HEK293 (cell line): ENCODE data around the gene HIBCH.

Source experiments
- CTCF ChIA-PET: fragments of 350-600 bp; formaldehyde crosslinking; extraction: SDS; loops from one replicate; lab custom pipeline; 2021; ENCODE audit warnings: antibody characterized with exemption; lab: Yijun Ruan, JAX
- POLR2A ChIA-PET: fragments of 300-600 bp; formaldehyde crosslinking; extraction: SDS; loops from one replicate; lab custom pipeline; 2020; ENCODE audit warnings: antibody characterized with exemption, inconsistent platforms; lab: Yijun Ruan, JAX
- H3K27ac ChIP-seq: fragments of 200-500 bp; sonication (Bioruptor generic); 2 replicates; pipeline ENCODE4 v1.5.1; 2014; ENCODE audit warnings: low read depth, low read length, control low read depth, inconsistent platforms; ENCODE audit errors: extremely low read depth
- H3K36me3 ChIP-seq, 2 experiments: fragments of 200-500 bp in 1 of 2; sonication (Bioruptor generic) in 1 of 2; 1 replicate in 1 of 2; 2 replicates in 1 of 2; pipeline ENCODE4 v1.5.1; 2014 to 2017; ENCODE audit warnings: inconsistent platforms in 2 of 2, low read length in 2 of 2; ENCODE audit not compliant: control insufficient read depth in 2 of 2, insufficient read depth in 1 of 2
- H3K4me1 ChIP-seq: fragments of 200-500 bp; sonication (Bioruptor generic); 2 replicates; pipeline ENCODE4 v1.5.1; 2014; ENCODE audit warnings: mild to moderate bottlenecking, low read length, inconsistent platforms; ENCODE audit not compliant: control insufficient read depth, insufficient read depth
- H3K4me3 ChIP-seq: 2 replicates; pipeline ENCODE4 v1.5.1; 2011; ENCODE audit warnings: low read depth, mild to moderate bottlenecking, control low read depth, low read length, moderate library complexity
- H3K9me3 ChIP-seq: fragments of 200-500 bp; sonication (Bioruptor generic); 2 replicates; pipeline ENCODE4 v1.5.1; 2014; ENCODE audit warnings: low read depth, low read length, inconsistent platforms; ENCODE audit not compliant: control insufficient read depth, insufficient read depth
- GLI4 ChIP-seq: fragments of 450-650 bp; formaldehyde crosslinking; IDR thresholded peaks from 2 replicates; pipeline ENCODE4 v1.5.1; 2016; ENCODE audit warnings: missing biosample characterization, missing genetic modification characterization
- IKZF3 ChIP-seq: fragments of 450-650 bp; IDR thresholded peaks from 2 replicates; pipeline ENCODE4 v1.5.0; 2018; ENCODE audit warnings: missing biosample characterization, mild to moderate bottlenecking, missing genetic modification characterization, moderate library complexity
- MEIS1 ChIP-seq: sonication (generic); formaldehyde crosslinking; IDR thresholded peaks from 2 replicates; pipeline ENCODE4 v1.8.1; 2022; ENCODE audit warnings: missing genetic modification reagents, mild to moderate bottlenecking, borderline replicate concordance
- YY2 ChIP-seq: fragments of 450-650 bp; formaldehyde crosslinking; IDR thresholded peaks from 2 replicates; pipeline ENCODE4 v1.5.1; 2016; ENCODE audit warnings: missing biosample characterization, missing genetic modification characterization
- ZFP3 ChIP-seq: fragments of 450-650 bp; formaldehyde crosslinking; IDR thresholded peaks from 2 replicates; pipeline ENCODE4 v1.5.1; 2016; ENCODE audit warnings: low read depth, missing biosample characterization, missing genetic modification characterization
- ZFP37 ChIP-seq: fragments of 450-650 bp; formaldehyde crosslinking; IDR thresholded peaks from 2 replicates; pipeline ENCODE4 v1.5.1; 2016; ENCODE audit warnings: missing biosample characterization, missing genetic modification characterization
- ZNF324 ChIP-seq: fragments of 450-650 bp; formaldehyde crosslinking; IDR thresholded peaks from 2 replicates; pipeline ENCODE4 v1.5.1; 2016; ENCODE audit warnings: missing biosample characterization, missing genetic modification characterization
- ZNF549 ChIP-seq: fragments of 450-650 bp; IDR thresholded peaks from 2 replicates; pipeline ENCODE4 v1.5.1; 2018; ENCODE audit warnings: missing biosample characterization, missing genetic modification characterization, mild to moderate bottlenecking, inconsistent platforms, moderate library complexity
- ZNF558 ChIP-seq: fragments of 450-650 bp; formaldehyde crosslinking; IDR thresholded peaks from 2 replicates; pipeline ENCODE4 v1.5.1; 2016; ENCODE audit warnings: missing biosample characterization, missing genetic modification characterization
- ZNF600 ChIP-seq: fragments of 450-650 bp; formaldehyde crosslinking; IDR thresholded peaks from 2 replicates; pipeline ENCODE4 v1.5.1; 2016; ENCODE audit warnings: missing biosample characterization, missing genetic modification characterization
- ZNF626 ChIP-seq: fragments of 450-650 bp; sonication (Bioruptor Pico); formaldehyde crosslinking; IDR thresholded peaks from 2 replicates; pipeline ENCODE4 v1.5.1; 2018; ENCODE audit warnings: missing biosample characterization, missing genetic modification characterization, inconsistent platforms
- ZNF629 ChIP-seq: fragments of 450-650 bp; formaldehyde crosslinking; IDR thresholded peaks from 2 replicates; pipeline ENCODE4 v1.5.1; 2017; ENCODE audit warnings: missing biosample characterization, missing genetic modification characterization
- ZNF791 ChIP-seq: fragments of 450-650 bp; formaldehyde crosslinking; IDR thresholded peaks from 2 replicates; pipeline ENCODE4 v1.5.1; 2016; ENCODE audit warnings: missing biosample characterization, missing genetic modification characterization
- ZXDB ChIP-seq: fragments of 450-650 bp; formaldehyde crosslinking; IDR thresholded peaks from 2 replicates; pipeline ENCODE4 v1.5.1; 2016; ENCODE audit warnings: missing biosample characterization, missing genetic modification characterization
- TF ChIP-seq, protein P1 (sequence below): fragments of 450-650 bp; formaldehyde crosslinking; IDR thresholded peaks from 2 replicates; pipeline ENCODE4 v1.5.1; 2016; ENCODE audit warnings: missing biosample characterization, missing genetic modification characterization
- TF ChIP-seq, protein P2 (sequence below): fragments of 450-650 bp; formaldehyde crosslinking; IDR thresholded peaks from 2 replicates; pipeline ENCODE4 v1.5.1; 2016; ENCODE audit warnings: missing biosample characterization, missing genetic modification characterization
- TF ChIP-seq, protein P3 (sequence below): fragments of 450-650 bp; formaldehyde crosslinking; IDR thresholded peaks from 2 replicates; pipeline ENCODE4 v1.5.1; 2017; ENCODE audit warnings: missing biosample characterization, missing genetic modification characterization
- TF ChIP-seq, protein P4 (sequence below): fragments of 450-650 bp; formaldehyde crosslinking; IDR thresholded peaks from 2 replicates; pipeline ENCODE4 v1.5.1; 2016; ENCODE audit warnings: missing biosample characterization, missing genetic modification characterization
- TF ChIP-seq, protein P5 (sequence below): fragments of 450-650 bp; formaldehyde crosslinking; IDR thresholded peaks from 2 replicates; pipeline ENCODE4 v1.5.1; 2016; ENCODE audit warnings: missing biosample characterization, missing genetic modification characterization
- TF ChIP-seq, protein P6 (sequence below): fragments of 450-650 bp; formaldehyde crosslinking; IDR thresholded peaks from 2 replicates; pipeline ENCODE4 v1.5.1; 2016; ENCODE audit warnings: missing biosample characterization, missing genetic modification characterization
- TF ChIP-seq, protein P7 (sequence below): fragments of 450-650 bp; formaldehyde crosslinking; optimal IDR thresholded peaks from 2 replicates; pipeline ENCODE3; 2016; ENCODE audit warnings: missing biosample characterization, mild to moderate bottlenecking, missing genetic modification characterization
- TF ChIP-seq, protein P8 (sequence below): fragments of 450-650 bp; formaldehyde crosslinking; IDR thresholded peaks from 2 replicates; pipeline ENCODE4 v1.5.1; 2016; ENCODE audit warnings: missing biosample characterization, missing genetic modification characterization

HIBCH gene

DNA sequence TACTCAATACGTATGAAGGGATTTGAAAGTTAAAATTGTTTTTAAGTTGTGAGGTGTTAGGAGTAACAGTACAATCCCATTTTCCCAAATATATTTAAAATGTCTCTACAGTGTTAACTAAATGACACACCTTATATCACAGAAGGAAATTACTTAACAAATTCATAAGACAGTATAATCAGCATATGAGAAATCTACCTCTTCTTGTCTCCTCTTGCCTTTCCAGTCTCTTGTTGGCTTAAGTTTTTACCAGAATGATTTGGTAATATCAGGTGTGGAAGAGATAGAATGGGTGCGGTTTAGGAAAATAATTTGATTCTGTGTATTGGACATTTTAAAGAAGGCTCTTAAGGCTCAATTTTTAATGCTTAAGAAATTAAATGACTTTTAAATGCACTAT, 14.3 kb upstream of the HIBCH start:
- no peaks in the 10 kb centered on the region for H3K36me3 ChIP-seq
- H3K4me3 ChIP-seq: no peak overlapping the region
- H3K9me3 ChIP-seq: no peaks in the 10 kb centered on the region
- POLR2A ChIA-PET: no interaction called here
- TF ChIP-seq ZNF626 (tag by site-specific recombination) (no peak), IKZF3 (tag by site-specific recombination) (no peak), GLI4 (tag by site-specific recombination) (no peak), ZNF558 (tag by site-specific recombination) (no peak), ZNF549 (tag by site-specific recombination) (no peak), ZFP37 (tag by site-specific recombination) (no peak), YY2 (tag by site-specific recombination) (no peak), ZXDB (tag by site-specific recombination) (no peak), MEIS1 (CRISPR knock-in tag) (no peak)
- TF ChIP-seq, protein P1, sequence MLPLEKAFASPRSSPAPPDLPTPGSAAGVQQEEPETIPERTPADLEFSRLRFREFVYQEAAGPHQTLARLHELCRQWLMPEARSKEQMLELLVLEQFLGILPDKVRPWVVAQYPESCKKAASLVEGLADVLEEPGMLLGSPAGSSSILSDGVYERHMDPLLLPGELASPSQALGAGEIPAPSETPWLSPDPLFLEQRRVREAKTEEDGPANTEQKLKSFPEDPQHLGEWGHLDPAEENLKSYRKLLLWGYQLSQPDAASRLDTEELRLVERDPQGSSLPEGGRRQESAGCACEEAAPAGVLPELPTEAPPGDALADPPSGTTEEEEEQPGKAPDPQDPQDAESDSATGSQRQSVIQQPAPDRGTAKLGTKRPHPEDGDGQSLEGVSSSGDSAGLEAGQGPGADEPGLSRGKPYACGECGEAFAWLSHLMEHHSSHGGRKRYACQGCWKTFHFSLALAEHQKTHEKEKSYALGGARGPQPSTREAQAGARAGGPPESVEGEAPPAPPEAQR (tag by site-specific recombination): no peak
- TF ChIP-seq, protein P2, sequence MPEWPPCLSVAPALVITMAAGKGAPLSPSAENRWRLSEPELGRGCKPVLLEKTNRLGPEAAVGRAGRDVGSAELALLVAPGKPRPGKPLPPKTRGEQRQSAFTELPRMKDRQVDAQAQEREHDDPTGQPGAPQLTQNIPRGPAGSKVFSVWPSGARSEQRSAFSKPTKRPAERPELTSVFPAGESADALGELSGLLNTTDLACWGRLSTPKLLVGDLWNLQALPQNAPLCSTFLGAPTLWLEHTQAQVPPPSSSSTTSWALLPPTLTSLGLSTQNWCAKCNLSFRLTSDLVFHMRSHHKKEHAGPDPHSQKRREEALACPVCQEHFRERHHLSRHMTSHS (tag by site-specific recombination): no peak
- TF ChIP-seq, protein P3, sequence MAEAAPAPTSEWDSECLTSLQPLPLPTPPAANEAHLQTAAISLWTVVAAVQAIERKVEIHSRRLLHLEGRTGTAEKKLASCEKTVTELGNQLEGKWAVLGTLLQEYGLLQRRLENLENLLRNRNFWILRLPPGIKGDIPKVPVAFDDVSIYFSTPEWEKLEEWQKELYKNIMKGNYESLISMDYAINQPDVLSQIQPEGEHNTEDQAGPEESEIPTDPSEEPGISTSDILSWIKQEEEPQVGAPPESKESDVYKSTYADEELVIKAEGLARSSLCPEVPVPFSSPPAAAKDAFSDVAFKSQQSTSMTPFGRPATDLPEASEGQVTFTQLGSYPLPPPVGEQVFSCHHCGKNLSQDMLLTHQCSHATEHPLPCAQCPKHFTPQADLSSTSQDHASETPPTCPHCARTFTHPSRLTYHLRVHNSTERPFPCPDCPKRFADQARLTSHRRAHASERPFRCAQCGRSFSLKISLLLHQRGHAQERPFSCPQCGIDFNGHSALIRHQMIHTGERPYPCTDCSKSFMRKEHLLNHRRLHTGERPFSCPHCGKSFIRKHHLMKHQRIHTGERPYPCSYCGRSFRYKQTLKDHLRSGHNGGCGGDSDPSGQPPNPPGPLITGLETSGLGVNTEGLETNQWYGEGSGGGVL (tag by site-specific recombination): no peak
- TF ChIP-seq, protein P4, sequence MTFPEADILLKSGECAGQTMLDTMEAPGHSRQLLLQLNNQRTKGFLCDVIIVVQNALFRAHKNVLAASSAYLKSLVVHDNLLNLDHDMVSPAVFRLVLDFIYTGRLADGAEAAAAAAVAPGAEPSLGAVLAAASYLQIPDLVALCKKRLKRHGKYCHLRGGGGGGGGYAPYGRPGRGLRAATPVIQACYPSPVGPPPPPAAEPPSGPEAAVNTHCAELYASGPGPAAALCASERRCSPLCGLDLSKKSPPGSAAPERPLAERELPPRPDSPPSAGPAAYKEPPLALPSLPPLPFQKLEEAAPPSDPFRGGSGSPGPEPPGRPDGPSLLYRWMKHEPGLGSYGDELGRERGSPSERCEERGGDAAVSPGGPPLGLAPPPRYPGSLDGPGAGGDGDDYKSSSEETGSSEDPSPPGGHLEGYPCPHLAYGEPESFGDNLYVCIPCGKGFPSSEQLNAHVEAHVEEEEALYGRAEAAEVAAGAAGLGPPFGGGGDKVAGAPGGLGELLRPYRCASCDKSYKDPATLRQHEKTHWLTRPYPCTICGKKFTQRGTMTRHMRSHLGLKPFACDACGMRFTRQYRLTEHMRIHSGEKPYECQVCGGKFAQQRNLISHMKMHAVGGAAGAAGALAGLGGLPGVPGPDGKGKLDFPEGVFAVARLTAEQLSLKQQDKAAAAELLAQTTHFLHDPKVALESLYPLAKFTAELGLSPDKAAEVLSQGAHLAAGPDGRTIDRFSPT (tag by site-specific recombination): no peak
- TF ChIP-seq, protein P5, sequence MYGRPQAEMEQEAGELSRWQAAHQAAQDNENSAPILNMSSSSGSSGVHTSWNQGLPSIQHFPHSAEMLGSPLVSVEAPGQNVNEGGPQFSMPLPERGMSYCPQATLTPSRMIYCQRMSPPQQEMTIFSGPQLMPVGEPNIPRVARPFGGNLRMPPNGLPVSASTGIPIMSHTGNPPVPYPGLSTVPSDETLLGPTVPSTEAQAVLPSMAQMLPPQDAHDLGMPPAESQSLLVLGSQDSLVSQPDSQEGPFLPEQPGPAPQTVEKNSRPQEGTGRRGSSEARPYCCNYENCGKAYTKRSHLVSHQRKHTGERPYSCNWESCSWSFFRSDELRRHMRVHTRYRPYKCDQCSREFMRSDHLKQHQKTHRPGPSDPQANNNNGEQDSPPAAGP (tag by site-specific recombination): no peak
- CTCF ChIA-PET: no interaction called here
- no peak overlapping the region for H3K27ac ChIP-seq
- H3K4me1 ChIP-seq: no peaks in the 10 kb centered on the region

DNA sequence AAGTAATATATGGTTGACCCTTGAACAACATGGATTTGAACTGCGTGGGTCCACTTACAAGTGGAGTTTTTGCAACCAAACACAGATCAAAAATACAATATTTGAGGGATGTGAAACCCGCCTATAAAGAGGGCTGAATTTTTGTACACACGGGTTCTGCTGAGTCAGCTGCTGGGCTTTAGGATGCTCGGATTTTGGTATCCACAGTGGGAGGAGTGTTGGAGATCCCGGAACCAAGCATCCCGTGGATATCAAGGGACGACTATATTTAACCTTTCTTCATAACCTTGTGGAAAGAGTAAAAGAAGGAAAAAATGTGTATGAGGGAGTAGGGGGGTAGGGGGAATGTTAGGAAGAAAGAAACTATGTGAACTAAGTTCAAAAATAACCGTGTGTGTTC, 13.8 kb upstream of the HIBCH start:
- CTCF ChIA-PET: interaction anchor here (0.7 kb wide), 1 partner anchor 12 kb away, joined by 3 read pairs; no protein-coding TSS in a partner anchor
- H3K27ac ChIP-seq: no peak overlapping the region
- no peaks in the 10 kb centered on the region for H3K9me3 ChIP-seq
- H3K4me1 ChIP-seq: no peaks in the 10 kb centered on the region
- POLR2A ChIA-PET: interaction anchor here (1.0 kb wide), 1 partner anchor 13 kb away, joined by 3 read pairs; no protein-coding TSS in a partner anchor
- no peaks in the 10 kb centered on the region for H3K36me3 ChIP-seq
- H3K4me3 ChIP-seq: no peak overlapping the region
- TF ChIP-seq ZNF629 (tag by site-specific recombination): no peak
- TF ChIP-seq ZNF791 (tag by site-specific recombination): no peak
- TF ChIP-seq, protein P6, sequence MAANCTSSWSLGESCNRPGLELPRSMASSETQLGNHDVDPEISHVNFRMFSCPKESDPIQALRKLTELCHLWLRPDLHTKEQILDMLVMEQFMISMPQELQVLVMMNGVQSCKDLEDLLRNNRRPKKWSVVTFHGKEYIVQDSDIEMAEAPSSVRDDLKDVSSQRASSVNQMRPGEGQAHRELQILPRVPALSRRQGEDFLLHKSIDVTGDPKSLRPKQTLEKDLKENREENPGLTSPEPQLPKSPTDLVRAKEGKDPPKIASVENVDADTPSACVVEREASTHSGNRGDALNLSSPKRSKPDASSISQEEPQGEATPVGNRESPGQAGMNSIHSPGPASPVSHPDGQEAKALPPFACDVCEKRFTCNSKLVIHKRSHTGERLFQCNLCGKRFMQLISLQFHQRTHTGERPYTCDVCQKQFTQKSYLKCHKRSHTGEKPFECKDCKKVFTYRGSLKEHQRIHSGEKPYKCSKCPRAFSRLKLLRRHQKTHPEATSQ (tag by site-specific recombination): no peak
- TF ChIP-seq ZFP3 (tag by site-specific recombination): no peak
- no peak for TF ChIP-seq ZNF324 (tag by site-specific recombination)
- TF ChIP-seq, protein P7, sequence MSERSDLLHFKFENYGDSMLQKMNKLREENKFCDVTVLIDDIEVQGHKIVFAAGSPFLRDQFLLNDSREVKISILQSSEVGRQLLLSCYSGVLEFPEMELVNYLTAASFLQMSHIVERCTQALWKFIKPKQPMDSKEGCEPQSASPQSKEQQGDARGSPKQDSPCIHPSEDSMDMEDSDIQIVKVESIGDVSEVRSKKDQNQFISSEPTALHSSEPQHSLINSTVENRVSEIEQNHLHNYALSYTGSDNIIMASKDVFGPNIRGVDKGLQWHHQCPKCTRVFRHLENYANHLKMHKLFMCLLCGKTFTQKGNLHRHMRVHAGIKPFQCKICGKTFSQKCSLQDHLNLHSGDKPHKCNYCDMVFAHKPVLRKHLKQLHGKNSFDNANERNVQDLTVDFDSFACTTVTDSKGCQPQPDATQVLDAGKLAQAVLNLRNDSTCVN (tag by site-specific recombination): no peak
- TF ChIP-seq, protein P8, sequence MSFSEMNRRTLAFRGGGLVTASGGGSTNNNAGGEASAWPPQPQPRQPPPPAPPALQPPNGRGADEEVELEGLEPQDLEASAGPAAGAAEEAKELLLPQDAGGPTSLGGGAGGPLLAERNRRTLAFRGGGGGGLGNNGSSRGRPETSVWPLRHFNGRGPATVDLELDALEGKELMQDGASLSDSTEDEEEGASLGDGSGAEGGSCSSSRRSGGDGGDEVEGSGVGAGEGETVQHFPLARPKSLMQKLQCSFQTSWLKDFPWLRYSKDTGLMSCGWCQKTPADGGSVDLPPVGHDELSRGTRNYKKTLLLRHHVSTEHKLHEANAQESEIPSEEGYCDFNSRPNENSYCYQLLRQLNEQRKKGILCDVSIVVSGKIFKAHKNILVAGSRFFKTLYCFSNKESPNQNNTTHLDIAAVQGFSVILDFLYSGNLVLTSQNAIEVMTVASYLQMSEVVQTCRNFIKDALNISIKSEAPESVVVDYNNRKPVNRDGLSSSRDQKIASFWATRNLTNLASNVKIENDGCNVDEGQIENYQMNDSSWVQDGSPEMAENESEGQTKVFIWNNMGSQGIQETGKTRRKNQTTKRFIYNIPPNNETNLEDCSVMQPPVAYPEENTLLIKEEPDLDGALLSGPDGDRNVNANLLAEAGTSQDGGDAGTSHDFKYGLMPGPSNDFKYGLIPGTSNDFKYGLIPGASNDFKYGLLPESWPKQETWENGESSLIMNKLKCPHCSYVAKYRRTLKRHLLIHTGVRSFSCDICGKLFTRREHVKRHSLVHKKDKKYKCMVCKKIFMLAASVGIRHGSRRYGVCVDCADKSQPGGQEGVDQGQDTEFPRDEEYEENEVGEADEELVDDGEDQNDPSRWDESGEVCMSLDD (tag by site-specific recombination): no peak
- no peak for TF ChIP-seq ZFP37 (tag by site-specific recombination)
- TF ChIP-seq ZNF600 (tag by site-specific recombination): no peak
